LHCN-M2 (cell line): ENCODE data around the gene SRD5A3. TPM values are rescaled to one million over a fixed set of nuclear protein-coding genes. Genes with fewer than 3 reads are reported as not detected.

Source experiments
- DNase-seq: peaks from one replicate; pipeline ENCODE4 v3.0.0-alpha.2; 2012; ENCODE audit warnings: low read depth
- polyA plus RNA-seq: library from polyadenylated mRNA; unstranded; fragments of >200 nt; gene quantifications from one replicate; pipeline ENCODE4 v1.2.1, GENCODE V29; 2012; ENCODE audit warnings: missing spikeins
- total RNA-seq: library from RNA; depleted of rRNA; stranded (reverse); fragments of >200 nt; gene quantifications from 2 replicates; pipeline ENCODE4 v1.2.3, GENCODE V29; 2014; rRNA removed

SRD5A3 gene
- total RNA-seq, result 24.4 and 26.4 TPM in 2 replicates
- polyA plus RNA-seq, result 26.5 TPM

GRCh38 chr4:55345980-55346850 lies at the start of gene SRD5A3:
SRD5A3 (plus strand) TSS chr4:55346242; CDS start chr4:55346337, 95 bp downstream.
- peak; percentile 81 for DNase-seq

DNA sequence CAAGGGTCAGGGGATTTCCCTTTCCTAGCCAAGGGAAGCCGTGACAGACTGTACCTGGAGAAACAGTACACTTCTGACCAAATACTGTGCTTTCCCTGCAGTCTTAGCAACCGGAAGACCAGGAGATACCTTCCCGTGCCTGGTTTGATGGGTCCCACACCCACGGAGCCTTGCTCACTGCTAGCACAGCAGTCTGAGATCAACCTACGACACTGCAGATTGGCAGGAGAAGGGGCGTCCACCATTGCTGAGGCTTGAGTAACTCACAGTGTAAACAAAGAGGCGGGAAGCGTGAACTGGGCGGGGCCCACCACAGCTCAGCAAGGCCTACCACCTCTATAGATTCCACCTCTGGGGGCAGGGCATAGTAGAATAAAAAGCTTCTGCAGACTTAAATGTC lies 48.7 kb upstream of the SRD5A3 start:
- no peak for DNase-seq

- peak; percentile 52 for DNase-seq
These were observed 42.3 kb upstream of the SRD5A3 start for GRCh38 chr4:55303760-55304165.

GRCh38 chr4:55304303-55304702 lies 41.7 kb upstream of the SRD5A3 start:
- DNase-seq, result no peak

DNA sequence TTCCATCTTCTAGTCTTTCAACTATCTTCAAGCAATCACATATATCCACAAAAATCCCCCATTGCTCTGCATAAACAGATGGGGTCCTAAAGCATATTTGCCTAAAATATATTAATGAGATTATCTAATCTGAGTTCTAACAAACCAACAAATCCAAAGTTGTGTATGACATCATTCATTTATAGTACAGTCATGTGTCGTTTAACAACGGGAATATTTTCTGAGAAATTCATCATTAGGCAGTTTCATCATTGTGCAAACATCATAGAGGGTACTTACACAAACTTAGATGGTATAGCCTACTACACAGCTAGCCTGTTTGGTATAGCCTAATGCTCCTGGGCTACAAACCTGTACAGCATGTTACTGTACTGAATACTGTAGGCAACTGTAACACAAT lies 38.0 kb upstream of the SRD5A3 start:
- DNase-seq, result no peak

DNA sequence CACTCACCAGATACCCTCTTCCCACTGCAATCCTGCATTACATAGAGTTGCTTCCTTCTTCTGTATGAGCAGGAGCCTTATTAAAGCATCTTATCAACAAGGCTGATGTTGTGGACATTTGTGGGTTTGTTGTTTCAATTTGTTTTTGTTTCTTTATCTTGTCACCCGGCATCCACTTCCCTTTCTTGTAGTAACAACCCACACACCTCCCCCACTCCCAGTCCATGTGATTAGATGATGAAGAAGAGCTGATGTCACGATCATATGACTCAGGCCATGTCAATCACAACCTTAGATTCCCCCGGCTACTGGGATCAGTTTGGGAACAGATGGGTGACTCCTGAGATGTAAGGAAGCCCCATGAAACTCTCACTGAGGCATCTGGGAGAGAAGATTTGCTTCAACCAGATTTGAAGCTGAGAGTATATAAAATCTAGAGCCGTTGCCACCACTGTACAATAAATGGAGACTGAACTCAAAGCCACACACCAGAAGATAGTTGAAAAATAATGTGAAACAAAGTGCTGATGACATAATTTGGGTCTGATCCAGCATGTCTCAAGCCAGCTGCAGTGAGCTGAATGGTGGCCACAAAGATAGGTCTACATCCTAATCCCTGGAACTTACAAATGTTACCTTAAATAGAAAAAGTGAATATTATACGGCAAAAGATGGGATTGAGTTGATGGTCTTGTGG lies 34.1 kb upstream of the SRD5A3 start:
- DNase-seq, result peak; percentile 34

GRCh38 chr4:55312489-55313101 lies 33.4 kb upstream of the SRD5A3 start:
- peak; percentile 55 for DNase-seq

GRCh38 chr4:55314141-55314820 lies 31.8 kb upstream of the SRD5A3 start:
- DNase-seq, result no peak

GRCh38 chr4:55318175-55319129 lies 27.6 kb upstream of the SRD5A3 start:
- DNase-seq, result no peak

- DNase-seq, result peak; percentile 86
These were observed 24.3 kb upstream of the SRD5A3 start for GRCh38 chr4:55321707-55322264.

GRCh38 chr4:55323375-55323774 lies 22.7 kb upstream of the SRD5A3 start:
- DNase-seq, result no peak

DNA sequence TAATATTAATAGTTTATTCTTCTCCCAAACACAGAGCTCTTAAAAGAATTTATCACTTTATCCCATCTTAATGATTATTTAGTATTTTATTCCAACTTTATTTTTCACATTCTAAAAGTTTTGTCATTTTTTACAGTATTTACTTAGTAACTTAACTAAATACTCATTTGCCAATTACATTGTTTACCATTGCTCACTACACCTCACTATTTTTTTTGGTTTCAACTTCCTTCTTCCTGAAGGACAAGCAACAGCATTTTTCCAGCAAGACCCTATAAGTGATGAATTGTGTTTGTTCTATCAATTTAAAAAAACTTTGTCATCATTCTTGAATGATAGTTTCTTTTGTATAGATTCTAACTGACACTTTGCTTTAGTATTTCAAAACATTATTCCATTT lies 19.4 kb upstream of the SRD5A3 start:
- no peak for DNase-seq

DNA sequence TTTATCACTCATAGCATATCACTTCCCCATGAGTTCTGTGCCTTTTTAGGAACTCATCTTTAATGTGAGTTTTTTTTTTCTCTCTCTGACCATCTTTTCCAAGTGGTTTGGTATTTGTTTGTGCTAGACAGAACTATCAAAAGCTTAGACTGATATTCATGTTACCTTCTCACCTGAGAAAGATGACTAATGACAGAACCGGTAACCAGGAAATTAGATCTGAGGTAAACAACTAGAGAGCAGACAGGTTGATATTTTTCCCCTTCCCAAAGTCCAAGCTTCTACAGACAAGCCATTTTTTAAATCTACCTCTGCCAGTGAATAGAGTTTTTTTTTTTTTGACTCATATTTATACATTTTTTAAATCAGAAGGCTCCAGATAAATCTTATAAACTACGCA lies 17.0 kb upstream of the SRD5A3 start:
- DNase-seq, result no peak

DNA sequence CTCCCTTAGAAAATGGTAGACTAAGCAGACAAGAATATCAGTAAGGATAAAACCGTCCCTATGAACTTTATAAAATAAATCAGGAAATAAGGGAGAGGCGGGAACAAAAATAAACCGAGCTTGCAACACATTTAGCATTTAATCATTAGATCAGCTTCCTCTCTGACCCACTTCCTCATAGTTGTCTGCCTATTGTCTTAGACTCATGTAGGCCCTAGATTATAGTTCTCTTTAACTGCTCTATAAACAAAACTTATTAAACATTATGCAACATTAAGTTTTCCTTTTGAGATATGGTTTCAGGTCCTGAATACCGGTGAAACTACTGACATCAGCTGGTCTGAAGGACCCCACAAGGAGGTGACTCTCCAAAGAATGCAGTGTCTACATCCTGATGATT lies 15.8 kb upstream of the SRD5A3 start:
- DNase-seq, result no peak

DNA sequence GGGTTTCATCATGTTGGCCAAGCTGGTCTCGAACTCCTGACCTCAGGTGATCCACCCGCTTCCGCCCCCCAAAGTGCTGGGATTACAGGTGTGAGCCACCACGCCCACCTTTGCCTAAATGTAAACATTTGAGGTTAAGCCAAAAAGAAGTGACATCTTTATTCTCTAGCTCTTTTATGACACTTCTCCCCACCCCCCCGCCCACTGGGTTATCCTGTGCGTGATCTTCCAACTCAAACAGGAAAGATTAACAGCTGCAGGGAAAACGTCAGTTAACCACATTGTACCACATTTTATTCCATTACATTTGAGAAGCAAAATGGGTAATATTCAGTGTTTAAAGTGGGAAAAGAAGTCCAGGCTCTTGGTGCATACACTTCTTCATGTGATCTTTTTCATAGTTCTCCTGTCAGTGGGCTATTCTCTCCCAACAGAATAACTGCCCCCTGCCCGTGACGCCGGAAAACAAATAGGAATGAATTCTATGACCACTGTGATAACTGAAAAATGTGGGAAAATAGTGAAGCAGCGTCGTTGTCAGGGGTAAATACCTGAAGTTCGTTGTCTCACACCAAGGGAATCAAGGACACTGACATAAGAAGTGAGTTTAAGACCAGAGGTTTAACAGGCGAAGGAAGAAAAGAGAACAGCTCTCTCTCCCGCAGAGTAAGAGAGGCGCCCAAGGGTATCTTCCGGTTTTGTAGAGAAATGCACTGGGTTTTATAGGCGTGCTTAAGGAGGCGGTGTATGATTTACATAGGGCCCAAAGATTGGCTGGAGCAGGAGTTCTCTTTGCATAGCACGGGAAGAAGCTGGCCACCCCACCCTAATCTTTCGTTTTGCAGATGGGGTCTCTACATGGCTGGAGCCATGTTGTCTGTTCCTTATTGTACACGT lies 9.7 kb upstream of the SRD5A3 start:
- DNase-seq, result peak; percentile 85

GRCh38 chr4:55337944-55338343 lies 8.1 kb upstream of the SRD5A3 start:
- peak; percentile 63 for DNase-seq

GRCh38 chr4:55338486-55338885 lies 7.6 kb upstream of the SRD5A3 start:
- no peak for DNase-seq

- no peak for DNase-seq
These were observed 5.8 kb upstream of the SRD5A3 start for GRCh38 chr4:55340266-55340665.

GRCh38 chr4:55343887-55344286 lies 2.2 kb upstream of the SRD5A3 start:
- no peak for DNase-seq
